GM21423 (cell line): ENCODE measurements around the gene EDA.

ENCODE experiments used
- ATAC-seq: cut with Tn5 transposase; IDR thresholded peaks from one replicate; pipeline ENCODE4 v1.9.1; 2021; ENCODE audit warnings: mild to moderate bottlenecking, moderate library complexity; ENCODE audit not compliant: unreplicated experiment

EDA gene

GRCh38 chrX:69615779-69616456 lies at the start of gene EDA:
TSS of gene EDA (plus strand) at chrX:69616113.
- peak; percentile 62 for ATAC-seq

- no peak for ATAC-seq
Observed at GRCh38 chrX:69568828-69569227, 47.1 kb upstream of the EDA start.

DNA sequence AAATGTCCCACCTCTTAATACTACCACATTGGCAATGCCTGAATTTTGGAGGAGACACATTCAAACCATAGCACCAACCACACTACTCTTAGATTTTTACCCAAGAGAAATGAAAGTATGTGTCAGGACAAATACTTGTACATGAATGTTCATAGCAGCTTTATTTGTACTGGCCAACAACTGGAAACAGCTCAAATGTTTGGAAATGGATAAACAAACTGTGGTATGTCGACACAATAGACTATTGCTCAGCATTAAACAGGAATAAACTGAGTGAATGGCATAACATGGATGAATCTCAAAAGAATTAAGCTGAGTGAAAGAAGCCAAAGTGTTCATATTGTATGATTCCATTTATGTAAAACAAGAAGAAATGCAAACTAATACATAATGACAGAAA lies 18.5 kb upstream of the EDA start:
- ATAC-seq: no peak

- ATAC-seq: no peak
Observed at GRCh38 chrX:69600182-69600581, 15.7 kb upstream of the EDA start.

GRCh38 chrX:69603566-69604194 lies 12.2 kb upstream of the EDA start:
- no peak for ATAC-seq

DNA sequence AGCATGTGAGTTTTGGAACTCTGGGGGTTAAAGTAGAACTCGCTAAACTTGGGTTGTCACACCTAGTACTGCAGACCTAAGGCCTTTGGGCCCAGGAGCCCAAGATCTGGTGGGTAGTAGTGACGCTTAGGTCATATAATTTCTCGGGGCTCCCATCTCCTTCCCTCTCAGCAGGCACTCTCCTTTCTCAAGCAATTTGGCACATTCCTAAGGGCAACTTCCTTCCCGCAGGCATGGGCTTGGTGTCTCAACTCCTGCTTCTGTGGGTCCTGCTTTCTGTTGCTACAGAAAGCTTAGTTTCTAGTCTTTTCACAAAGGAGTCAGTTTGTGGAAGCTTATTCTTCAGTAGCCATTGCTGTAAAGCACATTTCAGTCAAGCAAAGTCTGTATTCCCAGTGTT lies 10.4 kb upstream of the EDA start:
- no peak for ATAC-seq

DNA sequence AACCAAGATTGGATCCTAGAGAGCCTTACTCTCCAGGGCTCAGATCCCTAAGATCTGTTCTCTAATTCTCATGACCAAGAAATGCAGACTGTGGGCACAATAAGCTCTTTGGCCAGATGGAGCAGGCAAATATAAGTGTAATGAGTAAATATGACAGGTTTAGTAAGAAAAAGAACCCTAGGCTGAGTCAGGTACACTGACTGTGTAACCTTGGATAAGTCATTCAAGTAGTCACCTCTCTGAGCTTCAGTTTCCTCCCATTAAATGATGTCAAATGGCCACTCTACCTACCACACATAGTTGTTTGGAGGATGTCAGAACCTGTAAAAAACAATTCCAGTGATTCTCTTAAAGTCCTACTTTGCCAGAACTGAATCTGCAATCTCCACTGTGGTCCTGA lies 8.3 kb upstream of the EDA start:
- no peak for ATAC-seq

- ATAC-seq: no peak
Observed at GRCh38 chrX:69613946-69614345, 2.0 kb upstream of the EDA start.

GRCh38 chrX:69614886-69615285 lies 1.0 kb upstream of the EDA start:
- no peak for ATAC-seq

DNA sequence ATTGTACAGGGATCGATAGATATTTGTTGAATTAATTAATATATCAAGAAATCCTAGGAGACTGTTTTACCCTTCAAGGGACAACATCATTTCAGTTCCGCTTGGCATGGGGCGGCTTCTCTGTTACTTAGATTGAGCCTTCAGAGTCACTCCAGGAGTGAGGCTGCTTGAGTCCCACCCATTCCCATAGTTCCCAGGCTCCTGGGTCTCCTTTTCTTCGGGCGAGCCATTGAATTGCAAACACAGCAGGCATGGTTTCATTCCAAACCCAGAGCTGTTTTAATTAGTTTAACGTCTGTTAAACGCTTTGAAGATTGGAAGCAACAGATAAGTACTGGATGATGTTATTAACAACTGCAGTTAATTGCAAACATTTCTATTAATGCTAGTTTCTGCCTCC lies 571 bp upstream of the EDA start:
- no peak for ATAC-seq

DNA sequence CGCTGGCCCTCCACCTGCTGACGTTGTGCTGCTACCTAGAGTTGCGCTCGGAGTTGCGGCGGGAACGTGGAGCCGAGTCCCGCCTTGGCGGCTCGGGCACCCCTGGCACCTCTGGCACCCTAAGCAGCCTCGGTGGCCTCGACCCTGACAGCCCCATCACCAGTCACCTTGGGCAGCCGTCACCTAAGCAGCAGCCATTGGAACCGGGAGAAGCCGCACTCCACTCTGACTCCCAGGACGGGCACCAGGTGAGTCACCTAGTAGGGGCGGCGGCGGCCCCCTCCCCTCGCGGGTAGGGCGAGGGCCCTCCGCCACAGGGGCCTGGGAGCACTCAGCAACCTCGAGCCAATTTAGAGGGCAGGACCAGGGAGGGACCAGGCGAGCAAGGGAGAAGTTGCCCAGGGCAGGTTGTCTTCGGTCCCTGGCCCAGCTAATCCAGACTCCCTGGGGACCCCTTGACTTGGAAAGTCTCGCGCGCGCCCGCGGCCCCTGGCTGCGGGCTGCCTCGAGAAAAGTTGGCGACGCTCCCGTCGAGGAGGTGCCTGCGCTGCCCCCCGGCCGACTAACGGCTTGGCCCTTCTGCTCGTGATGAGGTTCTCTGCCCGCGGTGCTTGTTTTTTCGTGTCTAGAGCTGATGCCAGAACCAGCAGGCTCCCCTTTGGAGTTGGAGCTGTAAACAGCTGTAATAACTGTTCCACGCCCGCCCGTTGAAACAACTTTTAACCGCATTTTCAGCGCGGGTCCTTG lies 717 bp downstream of the EDA start:
- ATAC-seq: no peak

- no peak for ATAC-seq
Observed at GRCh38 chrX:69618803-69619202, 2.9 kb downstream of the EDA start.

DNA sequence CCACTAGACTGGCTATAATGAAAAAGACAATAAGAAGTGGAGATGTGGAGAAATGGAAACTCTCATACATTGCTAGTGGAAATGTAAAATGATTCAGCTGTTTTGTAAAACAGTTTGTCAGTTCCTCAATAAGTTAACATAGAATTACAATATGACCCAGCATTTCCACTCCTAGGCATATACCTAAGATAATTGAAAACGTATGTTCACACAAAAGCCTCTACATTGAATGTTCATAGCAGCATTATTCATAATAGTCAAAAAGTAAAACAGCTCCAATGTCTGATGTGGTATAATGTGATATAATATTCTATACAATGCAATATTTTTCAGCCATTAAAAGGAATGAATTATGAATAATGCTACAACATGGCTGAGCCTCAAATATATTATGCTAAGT lies 10.2 kb downstream of the EDA start:
- ATAC-seq: no peak

DNA sequence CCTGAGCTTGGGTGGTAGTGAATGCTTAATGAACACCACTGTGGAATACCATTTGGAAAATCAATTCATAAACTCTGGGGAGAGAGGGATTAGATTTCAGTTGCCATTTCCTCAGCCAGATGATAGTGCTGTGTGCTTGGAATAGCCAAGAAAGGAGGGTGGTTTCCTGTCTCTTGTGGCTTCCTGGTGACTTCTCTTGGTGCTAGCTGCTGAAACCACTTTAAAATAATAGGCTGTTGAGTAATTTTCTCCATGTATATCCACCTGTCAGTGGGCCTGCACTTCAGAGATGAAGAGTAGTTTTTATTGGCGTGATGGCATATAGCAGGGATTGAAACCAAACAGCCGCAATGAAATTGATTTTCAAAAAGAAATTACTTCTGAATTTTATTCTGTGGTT lies 11.8 kb downstream of the EDA start:
- no peak for ATAC-seq

GRCh38 chrX:69630147-69630546 lies 14.2 kb downstream of the EDA start:
- ATAC-seq: no peak

- no peak for ATAC-seq
Observed at GRCh38 chrX:69664693-69665092, 48.8 kb downstream of the EDA start.

- no peak for ATAC-seq
Observed at GRCh38 chrX:69670001-69670555, 54.2 kb downstream of the EDA start.

- ATAC-seq: no peak
Observed at GRCh38 chrX:69674891-69675290, 59.0 kb downstream of the EDA start.

DNA sequence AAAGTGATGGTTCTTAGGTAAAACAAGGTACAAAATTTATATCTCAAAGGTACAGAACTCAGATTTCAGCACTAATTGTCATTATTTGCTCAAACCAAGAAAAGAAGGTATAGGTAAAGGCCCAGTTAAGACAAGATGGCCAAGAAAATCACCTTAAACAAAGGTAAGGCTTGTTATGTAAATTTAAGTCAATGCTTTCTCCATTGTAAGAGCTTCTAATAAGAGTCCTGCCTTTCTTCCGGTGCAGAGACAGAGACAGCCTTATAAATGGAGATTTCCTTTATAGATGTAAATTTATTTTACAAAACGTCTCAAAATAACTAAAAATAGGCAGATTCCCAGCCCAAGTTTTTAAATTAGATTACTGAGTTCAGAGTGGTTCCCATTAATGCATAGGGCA lies 89.9 kb downstream of the EDA start:
- no peak for ATAC-seq

GRCh38 chrX:69718102-69718501 lies 102.2 kb downstream of the EDA start:
- no peak for ATAC-seq

GRCh38 chrX:69724307-69724706 lies 108.4 kb downstream of the EDA start:
- ATAC-seq: no peak

DNA sequence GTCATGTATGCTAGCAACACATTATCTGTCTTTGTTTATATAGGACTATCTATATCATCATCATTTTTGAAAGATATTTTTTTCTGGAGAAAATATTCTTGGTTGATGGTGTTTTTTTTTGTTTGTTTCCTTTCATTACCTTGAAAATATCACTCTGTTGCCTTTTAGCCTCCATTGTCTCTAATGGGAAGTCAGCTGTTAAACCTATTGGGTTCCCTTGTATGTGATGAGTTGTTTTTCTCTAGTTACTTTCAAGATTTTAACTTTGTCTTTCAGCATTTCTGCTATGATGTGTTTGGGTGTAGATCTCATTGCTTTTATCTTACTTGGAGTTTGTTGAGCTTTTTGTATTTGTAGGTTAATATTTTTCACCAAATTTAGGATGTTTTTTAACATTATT lies 124.4 kb downstream of the EDA start:
- no peak for ATAC-seq
